GM21447 (cell line): ENCODE data around the gene SLC6A3.

ENCODE experiments used
- ATAC-seq: cut with Tn5 transposase; IDR thresholded peaks from one replicate; pipeline ENCODE4 v1.9.1; 2021; ENCODE audit not compliant: unreplicated experiment

Gene SLC6A3

DNA sequence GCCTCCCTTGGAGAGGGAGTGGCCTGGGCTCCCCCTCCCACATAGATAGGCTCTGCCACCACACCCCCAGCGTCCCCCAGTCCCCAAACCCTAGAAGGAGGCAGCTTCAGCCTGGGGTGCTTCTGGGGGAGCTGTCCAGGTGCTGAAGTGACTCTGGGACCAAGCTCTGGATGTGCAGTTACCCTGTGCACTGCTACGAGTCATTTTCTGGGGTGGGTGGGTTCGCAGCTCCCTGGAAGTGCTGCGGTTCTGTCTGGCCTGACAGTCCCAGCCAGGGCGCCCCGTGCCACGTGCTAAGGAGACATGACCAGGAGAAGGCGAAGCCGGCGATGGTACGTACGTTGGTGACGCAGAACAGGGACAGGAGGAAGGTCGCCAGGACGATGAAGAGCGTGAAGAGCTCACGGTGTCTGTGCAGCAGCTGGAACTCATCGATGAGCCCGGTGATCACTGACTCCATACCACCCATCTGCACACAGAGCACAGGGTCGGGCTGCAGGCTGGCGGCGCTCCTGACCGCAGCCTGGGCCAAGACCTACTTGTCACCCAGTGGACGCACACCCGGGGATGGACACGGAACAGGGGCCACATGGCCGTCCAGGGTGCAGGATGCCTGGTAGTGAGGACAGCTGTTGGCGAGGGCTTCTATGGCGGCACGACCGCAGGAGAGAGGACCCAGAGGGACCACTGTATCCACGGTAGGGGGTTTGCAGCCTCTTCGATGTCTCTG is 35.7 kb downstream of the SLC6A3 start:
- ATAC-seq: no peak

GRCh38 chr5:1406681-1407640 is 38.3 kb downstream of the SLC6A3 start:
- no peak for ATAC-seq

DNA sequence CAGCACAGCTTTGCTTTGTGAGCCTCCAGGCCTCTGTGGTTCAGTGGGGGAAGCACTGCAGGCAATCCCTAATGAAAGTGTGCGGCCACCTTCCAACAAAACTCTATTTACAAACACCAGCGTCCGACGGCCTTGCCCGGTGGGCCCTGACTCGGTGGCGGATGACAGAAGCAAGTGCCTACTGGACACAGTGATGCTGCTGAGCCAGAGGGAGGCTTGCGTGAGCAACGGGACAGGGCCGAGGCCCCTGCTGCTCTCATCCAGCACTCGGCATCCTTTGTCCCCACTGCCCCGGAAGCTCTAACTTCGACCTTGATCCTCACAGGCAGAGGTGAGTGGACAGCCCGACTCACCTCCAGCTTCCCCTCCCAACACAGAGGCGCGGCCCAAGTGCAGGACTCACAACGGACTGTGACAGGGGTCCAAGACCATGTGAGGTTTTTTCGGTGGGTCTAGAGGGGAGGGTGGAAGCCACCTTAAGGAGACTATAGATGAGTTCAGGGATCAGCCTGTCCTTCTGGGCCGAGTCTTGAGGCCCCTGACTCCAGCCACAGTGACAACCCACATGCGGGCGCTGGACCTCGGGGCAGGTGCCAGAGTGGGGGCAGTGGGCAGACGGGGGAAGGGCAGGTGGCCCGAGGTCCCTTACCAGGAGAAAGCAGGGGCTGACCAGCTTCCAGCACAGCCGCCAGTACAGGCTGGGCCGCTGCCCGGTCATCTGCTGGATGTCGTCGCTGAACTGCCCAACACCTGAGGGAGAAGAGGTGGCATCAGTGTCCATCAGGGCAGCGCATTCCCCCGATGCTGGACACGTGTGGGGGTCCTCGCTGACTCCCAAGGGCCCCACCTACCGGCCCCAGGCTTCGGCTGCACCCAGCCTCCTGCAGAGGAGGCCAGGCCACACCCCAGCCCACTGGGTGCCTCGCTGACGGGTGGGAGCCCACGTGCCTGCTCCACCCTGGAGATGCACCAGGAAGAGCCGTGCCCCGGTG is 39.4 kb downstream of the SLC6A3 start:
- no peak for ATAC-seq

GRCh38 chr5:1405121-1405520 is 40.1 kb downstream of the SLC6A3 start:
- no peak for ATAC-seq

DNA sequence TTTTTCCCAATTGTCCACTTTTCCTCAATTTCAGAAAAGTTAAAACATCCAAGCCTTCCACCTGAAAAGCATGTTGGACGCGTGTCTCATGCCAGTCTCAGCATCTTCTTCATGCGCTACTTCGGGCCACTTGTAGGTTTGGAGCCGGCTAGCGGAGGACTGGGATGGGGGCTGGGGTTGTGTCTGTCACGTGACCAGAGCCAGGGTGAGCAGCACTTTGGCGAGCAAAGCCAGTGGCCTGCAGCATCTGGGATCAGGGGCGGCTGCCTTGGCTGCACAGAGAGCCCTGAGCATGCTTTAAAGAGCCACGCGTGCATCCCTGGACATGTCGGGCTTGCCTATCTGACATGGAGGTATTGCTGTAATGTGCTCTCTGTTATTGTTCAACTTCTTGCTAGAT is 41.2 kb downstream of the SLC6A3 start:
- no peak for ATAC-seq

GRCh38 chr5:1402611-1403255 is 42.5 kb downstream of the SLC6A3 start:
- ATAC-seq: no peak

DNA sequence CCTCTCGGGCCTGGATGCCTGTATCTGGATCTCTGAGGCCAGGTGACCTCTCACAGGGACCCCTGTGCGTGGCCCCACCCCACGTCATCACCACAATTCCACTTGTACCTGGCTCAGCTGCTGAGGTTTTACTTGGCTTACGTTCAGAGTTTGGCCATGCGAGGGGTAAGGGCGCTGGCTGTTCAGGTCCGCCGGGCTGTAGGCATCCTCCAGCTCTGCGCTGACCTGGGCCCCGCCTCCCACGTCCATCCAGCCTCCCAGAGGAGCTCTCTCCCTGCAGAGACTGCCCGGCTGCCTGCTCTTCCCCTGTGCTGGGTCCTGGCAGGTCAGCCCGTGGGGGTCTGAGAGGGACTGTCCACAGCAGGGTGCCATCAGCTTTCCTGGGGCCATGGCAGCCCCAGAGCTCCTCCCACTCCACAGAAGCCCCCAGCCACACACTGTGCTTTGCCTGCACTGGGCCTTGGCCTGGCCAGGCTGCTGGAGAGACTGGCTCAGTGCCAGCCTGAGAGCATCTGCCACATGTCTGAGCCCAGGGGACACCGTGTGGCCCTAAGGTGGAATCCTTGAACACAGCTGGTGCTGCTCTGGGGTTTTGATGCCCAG is 43.6 kb downstream of the SLC6A3 start:
- no peak for ATAC-seq

DNA sequence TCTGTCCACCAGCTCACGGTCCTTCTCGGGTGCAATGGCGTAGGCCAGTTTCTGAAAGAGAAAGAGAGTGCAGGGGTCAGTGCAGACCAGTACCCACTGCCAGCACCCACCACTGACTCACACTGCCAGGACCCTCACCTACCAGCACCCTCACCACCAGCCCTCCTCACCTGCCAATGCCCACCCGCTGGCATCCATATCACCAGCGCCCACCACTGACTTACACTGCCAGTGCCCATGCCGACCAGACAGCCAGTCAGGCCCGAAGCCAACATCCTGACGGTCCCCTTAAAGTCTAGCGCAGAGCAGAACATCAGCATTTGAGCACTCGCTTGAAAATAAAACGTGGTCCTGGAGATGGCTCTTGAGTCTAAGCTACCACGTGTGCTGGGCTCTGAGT is 44.3 kb downstream of the SLC6A3 start:
- no peak for ATAC-seq

GRCh38 chr5:1400211-1400855 is 44.9 kb downstream of the SLC6A3 start:
- no peak for ATAC-seq

DNA sequence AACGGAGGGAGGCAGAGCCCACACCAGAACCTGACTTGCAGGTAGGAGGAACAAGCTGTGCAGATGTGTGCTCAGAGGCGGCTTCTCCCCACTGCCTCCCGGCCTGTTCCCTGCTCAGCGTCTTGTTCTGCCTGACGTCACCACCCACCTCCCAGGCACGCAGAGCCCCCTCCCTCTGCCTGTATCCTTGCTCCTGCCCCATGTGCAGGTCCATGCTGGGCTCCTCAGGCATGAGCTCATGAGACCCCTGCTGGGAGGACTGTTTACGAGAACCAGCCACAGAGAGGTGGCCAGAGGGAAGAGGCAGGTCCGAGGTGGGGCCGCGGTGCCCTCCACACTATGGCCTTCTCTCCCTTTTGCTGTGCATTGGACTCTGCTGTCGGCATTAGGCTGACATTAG is 45.5 kb downstream of the SLC6A3 start:
- ATAC-seq: no peak

DNA sequence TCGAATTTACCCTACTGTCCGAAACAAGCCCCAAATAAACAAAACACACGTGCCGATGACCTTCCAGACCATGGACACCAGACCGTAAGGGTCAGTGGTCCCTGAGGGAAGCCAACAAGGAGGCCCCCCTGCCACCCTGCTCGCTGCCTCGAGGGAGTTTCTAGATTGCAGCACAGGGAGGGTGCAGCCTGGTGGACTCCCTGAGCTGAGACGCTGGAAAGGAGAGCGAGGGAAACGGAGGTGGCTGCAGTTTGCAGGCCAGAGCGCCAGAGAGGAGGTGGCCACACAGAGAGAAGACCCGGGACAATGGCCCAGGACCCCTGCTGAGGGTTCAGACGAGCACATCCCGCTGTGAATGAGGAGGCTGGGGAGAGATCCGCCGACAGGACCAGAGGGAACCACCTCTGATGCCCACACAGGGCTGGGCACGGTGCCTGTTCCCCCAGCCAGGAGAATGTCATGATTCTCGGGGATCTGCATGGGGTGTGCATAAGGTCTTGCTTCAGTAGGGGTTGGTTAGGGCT is 48.9 kb downstream of the SLC6A3 start:
- no peak for ATAC-seq

DNA sequence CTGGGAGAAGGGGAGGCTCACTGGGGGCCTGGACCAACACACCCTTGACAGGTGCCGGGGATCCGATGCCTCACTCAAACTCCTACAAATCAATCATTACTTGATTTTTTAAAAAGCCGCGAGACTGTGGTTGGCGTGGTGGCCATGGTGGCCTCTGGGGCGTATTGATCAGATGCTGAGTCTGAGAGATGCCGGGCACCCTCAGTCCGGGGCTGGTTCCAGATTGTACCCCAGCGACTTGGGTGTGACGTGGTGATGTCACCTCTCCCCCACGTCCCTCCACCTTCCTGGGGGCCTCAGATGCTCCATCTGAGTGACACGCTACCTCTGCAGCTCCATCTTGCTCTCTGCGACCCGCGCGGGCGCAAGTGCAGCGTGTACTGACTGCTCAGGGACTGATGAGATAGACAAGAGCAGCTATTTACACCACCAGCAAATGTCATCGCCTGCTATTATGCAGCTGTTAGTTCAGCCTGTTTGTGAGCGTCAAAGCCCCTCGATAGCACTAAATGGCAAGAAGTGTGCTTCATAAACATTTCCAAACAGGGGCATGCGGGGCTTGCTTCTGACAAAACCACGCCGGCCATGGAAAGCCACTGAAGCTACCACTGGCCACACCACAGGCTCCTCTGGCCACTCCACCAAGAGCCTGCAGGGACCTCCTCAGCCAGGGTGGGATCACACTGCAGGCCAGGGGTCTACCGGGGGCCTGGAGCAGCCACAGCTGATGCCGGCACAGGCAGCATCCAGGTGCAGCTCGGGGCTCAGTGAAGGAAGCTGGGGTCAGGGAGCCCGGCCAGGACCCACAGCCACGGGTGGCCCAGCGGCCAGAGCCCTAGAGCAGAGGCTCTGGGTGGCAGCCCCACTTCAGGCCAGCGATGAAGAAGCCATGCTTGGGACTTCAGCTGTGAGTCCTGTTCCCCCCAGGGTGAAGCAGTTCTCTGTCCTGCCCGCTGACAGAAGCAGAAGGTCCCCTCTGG is 50.1 kb downstream of the SLC6A3 start:
- ATAC-seq: no peak

DNA sequence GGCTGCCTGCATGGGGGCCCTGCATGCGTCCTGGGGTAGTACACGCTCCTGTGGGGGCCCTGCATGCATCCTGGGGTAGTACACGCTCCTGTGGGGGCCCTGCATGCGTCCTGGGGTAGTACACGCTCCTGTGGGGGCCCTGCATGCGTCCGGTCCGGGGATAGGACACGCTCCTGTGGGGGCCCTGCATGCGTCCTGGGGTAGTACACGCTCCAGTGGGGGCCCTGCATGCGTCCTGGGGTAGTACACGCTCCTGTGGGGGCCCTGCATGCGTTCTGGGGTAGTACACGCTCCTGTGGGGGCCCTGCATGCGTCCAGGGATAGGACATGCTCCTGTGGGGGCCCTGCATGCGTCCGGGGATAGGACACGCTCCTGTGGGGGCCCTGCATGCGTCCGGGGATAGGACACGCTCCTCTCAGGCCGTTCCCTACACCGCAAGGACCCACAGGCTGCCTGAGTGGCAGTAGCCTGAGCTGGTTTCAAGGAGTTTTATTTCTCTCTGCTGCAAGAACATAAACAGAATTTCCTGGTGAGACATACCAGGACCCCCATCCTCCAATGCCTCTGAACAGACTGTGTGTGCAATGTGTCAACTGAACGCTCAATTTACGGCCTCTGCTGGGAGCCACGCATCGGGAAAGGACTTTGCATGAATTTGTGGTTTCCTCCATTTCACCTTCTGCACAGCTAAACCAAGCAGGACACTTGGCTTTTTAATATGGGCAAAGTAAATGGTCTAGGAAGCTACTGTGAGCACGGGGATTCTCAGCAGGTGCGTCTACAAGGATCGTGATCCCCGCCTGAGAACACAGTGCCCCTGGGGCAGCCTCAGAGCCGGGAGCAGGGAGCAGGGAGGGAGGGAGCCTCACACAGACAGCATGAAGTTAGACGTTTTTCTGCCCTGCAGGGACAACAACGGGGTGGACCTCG is 51.4 kb downstream of the SLC6A3 start:
- no peak for ATAC-seq

DNA sequence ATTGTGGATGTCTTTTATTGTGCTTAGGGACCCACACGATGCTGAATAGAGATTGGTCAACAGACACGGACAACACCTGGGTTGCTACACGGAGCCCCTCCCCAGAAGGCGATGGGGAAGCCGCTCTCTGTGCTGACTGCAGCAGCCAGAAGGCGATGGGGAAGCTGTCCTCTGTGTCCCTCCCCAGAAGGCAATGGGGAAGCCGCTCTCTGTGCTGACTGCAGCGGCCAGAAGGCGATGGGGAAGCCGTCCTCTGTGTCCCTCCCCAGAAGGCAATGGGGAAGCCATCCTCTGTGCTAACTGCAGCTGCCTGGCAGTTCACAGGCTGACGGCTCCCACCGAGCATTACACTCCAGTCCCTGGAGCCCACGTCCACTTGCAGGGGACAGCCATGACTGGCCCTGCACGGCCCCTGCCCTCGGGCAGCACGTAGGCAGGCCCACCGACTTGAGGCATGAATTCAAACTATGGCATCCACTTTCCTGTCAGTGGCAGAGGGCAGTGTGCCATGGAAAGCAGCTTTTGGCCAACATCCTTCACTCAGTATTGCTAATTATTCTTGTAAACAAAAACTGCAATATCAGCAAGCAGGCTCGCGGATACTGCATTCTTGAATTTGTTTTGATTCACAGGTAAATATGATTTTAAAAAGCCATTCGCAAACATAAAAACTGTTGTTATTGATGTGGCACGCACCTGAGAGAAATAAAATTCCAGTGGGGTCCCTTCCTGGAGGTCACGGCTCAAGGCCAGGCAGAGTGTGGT is 52.3 kb downstream of the SLC6A3 start:
- no peak for ATAC-seq

- no peak for ATAC-seq
Measured at GRCh38 chr5:1392261-1392660, 53.0 kb downstream of the SLC6A3 start.

GRCh38 chr5:1391691-1392090 is 53.5 kb downstream of the SLC6A3 start:
- ATAC-seq: no peak
